SH-SY5Y (cell line): ENCODE results near the gene RBM19.

Source experiments
- GATA2 ChIP-seq: IDR thresholded peaks from 2 replicates; pipeline ENCODE4 v1.6.1; 2011; ENCODE audit warnings: mild to moderate bottlenecking, low read depth, low read length
- GATA3 ChIP-seq: IDR thresholded peaks from 2 replicates; pipeline ENCODE4 v1.6.1; 2011; ENCODE audit warnings: low read depth, mild to moderate bottlenecking, low read length, moderate library complexity

- TF ChIP-seq GATA2, result no peak
- TF ChIP-seq GATA3, result no peak
These were observed 153.5 kb downstream of the RBM19 start for GRCh38 chr12:113812411-113813228.
